ENCODE measurements around the gene P4HTM. TPM values are rescaled to one million over a fixed set of nuclear protein-coding genes. Genes with fewer than 3 reads are reported as not detected.
A peak's percentile ranks its signal among the peaks of the same experiment; 100 is the strongest.

P4HTM gene
- polyA plus RNA-seq, 1 donor, result 12.4 TPM

DNA sequence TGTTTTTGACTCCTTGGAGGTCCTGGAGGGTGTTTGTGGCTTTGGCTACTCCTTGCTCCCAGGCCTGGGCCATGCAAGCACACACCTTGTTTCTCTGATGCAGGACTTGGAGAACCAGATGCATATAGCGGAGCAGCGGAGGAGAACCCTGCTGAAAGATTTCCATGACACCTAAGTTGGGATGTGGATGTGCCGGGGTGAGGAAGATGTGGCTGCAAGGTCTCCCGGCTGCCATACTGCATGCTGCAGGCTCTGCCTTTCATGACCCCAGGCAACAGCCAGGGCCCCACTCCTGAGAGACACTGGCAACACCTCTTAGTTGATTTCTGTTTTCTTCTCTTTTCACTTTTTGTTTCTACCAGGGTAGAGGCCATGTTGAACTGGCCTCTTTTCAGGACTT lies 6.9 kb upstream of the P4HTM start:
- DNase-seq (ENCODE audit: low read depth), result no peak

- no peak for DNase-seq (ENCODE audit: low read depth)
Observed at GRCh38 chr3:48984663-48985062, 5.4 kb upstream of the P4HTM start.

GRCh38 chr3:48985831-48986376 lies 4.1 kb upstream of the P4HTM start:
- no peak for DNase-seq (ENCODE audit: low read depth)

DNA sequence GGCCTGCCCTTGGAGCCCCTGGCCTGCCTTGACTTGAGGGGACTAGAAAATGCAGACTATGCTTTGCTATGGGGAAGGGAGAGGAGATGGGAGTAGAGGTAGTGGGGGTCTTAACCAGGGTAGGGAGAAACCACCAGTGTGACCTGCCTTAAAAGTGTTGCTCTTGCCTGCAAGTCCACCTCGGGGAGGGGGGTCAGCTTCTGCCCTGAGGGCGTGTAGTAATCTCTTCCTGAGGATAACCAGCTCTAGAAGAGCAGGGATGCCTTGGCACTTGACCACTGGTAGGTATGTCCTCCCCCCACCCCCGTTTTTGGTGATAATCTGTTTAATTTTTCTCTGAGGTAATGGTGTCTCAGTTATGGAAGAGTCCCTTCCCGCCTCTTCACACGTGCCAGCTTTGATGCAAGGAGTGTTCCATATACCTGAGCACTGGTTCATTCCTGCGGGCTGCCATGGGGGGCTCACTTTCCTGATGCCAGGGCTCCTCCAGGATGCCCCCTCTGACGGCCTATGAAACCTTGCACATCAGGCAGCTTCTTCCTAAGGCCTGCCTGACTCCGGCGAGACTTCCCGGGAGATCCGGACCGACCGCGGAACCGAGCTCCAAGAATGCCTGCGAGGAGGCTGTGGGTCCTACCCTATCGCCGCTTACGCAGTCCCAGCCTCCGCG lies 780 bp upstream of the P4HTM start:
- no peak for DNase-seq (ENCODE audit: low read depth)

GRCh38 chr3:48990636-48991469 lies 812 bp downstream of the P4HTM start:
- DNase-seq (ENCODE audit: low read depth), result no peak

- no peak for DNase-seq (ENCODE audit: low read depth)
Observed at GRCh38 chr3:48991851-48992545, 2.0 kb downstream of the P4HTM start.

GRCh38 chr3:48993834-48994233 lies 3.8 kb downstream of the P4HTM start:
- DNase-seq (ENCODE audit: low read depth), result no peak

DNA sequence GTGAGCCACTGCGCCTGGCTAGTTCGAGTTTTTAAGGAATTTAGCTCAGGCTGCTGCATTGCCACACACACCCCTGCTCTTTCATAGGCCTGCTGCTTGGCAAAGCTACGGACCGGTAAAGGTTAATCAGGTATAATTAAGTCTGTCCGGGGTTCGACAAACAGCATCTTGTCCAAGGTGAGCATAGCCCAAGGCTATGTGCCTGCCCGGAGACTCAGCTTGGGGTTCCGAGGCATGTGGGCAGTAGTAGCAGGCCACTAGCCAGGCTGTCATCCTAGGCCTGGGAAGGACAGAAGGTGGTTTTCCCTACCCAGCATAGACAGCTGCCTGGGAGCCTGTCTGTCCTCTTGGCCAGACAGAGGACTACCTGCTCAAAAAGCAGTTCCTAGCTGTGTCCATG lies 6.6 kb downstream of the P4HTM start:
- no peak for DNase-seq (ENCODE audit: low read depth)

- DNase-seq (ENCODE audit: low read depth), result no peak
Observed at GRCh38 chr3:48997102-48997635, 7.1 kb downstream of the P4HTM start.

GRCh38 chr3:48997714-48998637 lies 7.9 kb downstream of the P4HTM start:
- DNase-seq (ENCODE audit: low read depth), result no peak

GRCh38 chr3:48999085-48999858 lies 9.2 kb downstream of the P4HTM start:
- no peak for DNase-seq (ENCODE audit: low read depth)

DNA sequence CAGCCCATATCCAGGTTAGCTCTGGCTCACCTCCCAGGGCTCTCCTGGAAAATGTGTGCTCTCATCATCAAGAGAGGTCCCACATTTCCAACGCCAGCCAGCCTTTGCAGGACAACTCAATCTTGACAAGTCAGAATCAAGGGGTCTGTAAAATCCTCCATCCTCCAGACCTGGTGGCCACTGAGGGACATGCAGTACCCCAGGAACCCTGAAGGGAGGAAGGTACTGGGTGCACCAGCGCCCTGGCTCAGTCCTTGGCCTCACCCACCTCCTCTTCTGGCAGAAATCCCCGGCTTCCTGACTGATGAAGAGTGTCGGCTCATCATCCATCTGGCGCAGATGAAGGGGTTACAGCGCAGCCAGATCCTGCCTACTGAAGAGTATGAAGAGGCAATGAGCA lies 11.1 kb downstream of the P4HTM start:
- no peak for DNase-seq (ENCODE audit: low read depth)

DNA sequence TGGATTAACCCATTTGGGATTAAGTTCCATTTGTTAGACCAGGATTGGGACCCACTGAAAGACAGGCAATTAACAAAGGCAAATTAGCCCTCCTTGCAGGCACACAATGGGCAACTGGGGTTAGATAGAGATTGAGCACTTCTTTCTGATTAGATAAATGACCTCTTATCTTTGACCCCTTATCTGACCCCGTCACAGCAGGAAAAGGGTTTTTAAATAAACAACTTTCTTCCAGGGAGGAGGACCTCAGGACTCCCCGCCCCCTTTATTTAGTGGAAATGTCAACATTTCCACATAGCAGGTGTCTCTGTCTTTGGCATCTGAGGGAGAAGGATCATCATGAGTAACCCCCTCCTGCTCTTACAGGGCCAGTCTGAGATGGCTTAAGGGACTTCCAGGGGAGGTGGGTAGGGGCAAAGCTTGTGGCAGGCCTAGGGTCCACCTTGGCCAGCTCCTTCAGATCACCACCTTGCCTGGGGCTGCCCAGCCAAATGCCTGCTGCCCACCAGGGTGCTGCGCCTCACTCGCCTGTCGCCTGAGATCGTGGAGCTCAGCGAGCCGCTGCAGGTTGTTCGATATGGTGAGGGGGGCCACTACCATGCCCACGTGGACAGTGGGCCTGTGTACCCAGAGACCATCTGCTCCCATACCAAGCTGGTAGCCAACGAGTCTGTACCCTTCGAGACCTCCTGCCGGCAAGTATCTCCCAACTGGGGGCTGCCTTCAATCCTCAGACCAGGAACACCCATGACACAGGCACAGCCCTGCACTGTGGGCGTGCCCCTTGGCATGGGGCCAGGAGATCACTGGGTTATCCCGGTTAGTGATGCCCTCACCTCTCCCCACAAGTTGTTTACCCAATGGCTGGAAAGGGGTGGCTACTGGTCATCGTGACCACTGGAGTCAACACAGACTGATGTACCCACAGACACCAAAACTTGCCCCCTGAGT lies 14.6 kb downstream of the P4HTM start:
- DNase-seq (ENCODE audit: low read depth), result no peak

DNA sequence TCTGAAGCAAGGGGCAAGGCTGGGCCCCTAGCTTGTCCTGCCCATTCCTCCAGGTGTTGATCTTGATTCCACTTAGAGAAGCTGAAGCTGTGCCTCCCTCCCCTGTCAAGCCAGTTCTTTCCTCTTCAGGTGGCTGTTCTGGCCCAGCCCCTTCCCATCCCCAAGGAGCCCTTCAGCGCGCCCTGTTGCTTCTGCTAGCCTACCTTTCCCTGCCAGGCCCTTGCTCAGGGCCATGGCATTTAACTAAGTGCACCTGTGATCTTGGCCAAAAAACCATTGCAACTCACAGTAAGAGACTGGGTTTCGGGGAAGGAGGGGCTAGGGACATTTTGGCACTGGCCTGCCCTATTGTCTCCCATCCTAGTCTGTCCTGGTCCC lies 15.3 kb downstream of the P4HTM start:
- DNase-seq (ENCODE audit: low read depth), result no peak

DNA sequence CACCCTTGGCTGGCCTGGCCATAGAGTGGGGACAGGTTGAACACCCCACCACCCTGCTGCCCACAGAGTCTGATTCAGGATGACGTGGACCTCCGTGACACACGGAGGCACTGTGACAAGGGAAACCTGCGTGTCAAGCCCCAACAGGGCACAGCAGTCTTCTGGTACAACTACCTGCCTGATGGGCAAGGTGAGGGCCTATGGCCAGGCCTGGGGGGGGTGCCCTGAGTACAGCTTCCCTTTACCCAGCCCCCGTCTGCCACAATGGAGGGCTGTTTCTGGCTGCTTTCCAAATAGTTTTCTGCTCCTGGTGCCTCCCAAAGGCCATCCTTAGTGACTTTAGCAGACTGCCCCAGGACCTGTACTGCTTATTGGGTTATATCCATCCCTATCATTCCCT lies 16.0 kb downstream of the P4HTM start:
- DNase-seq (ENCODE audit: low read depth), result no peak

GRCh38 chr3:49006408-49007067 lies 16.5 kb downstream of the P4HTM start:
- DNase-seq (ENCODE audit: low read depth), result no peak

- DNase-seq (ENCODE audit: low read depth), result peak; percentile 89
Observed at GRCh38 chr3:49007068-49007770, 17.2 kb downstream of the P4HTM start, which contains the start of gene WDR6. Gene WDR6 (plus strand): TSS chr3:49007391. CDS start chr3:49007432, 41 bp downstream.

Data from forelimb muscle (tissue), 1 donor.